Measurements from ENCODE around the gene CNPPD1. TPM values are rescaled to one million over a fixed set of nuclear protein-coding genes. Genes with fewer than 3 reads are reported as not detected.

CNPPD1 gene
- total RNA-seq, 1 donor from 2014 or later, result 35.2 TPM

DNA sequence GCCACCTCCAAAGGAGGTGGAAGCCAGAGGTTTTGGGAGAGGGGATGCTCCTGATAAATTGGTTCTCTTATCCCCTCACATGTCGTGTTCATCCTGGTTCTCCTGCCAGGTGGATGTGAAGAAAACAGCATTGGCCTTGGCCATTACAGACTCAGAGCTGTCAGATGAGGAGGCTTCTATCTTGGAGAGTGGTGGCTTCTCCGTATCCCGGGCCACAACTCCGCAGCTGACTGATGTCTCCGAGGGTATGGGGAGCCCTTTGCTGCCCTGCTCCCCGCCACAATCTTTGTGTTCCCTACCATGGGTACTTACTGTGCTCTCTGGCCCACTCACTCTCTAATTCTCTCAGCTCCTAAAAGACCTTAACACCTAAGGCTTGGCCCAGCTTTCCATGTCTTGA lies 4.8 kb upstream of the CNPPD1 start:
- DNase-seq (ENCODE audit: low read depth), result no peak

DNA sequence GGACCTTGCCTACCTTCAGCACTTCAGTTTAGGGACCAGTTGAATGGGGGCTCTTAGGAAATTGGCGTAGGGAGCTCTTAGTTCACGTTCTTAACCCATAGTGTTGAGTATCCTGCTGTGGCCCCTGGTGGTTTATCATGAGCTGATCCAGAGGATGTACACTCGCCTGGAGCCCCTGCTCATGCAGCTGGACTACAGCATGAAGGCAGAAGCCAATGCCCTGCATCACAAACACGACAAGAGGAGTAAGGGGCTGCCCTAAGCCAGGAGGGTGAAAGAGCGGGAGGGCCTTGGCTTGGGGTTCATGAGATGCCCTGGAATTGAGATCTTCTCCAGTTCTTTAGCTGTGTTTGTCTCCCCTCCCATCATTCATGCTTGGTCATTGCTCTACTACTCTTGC lies 4.2 kb upstream of the CNPPD1 start:
- DNase-seq (ENCODE audit: low read depth), result no peak

DNA sequence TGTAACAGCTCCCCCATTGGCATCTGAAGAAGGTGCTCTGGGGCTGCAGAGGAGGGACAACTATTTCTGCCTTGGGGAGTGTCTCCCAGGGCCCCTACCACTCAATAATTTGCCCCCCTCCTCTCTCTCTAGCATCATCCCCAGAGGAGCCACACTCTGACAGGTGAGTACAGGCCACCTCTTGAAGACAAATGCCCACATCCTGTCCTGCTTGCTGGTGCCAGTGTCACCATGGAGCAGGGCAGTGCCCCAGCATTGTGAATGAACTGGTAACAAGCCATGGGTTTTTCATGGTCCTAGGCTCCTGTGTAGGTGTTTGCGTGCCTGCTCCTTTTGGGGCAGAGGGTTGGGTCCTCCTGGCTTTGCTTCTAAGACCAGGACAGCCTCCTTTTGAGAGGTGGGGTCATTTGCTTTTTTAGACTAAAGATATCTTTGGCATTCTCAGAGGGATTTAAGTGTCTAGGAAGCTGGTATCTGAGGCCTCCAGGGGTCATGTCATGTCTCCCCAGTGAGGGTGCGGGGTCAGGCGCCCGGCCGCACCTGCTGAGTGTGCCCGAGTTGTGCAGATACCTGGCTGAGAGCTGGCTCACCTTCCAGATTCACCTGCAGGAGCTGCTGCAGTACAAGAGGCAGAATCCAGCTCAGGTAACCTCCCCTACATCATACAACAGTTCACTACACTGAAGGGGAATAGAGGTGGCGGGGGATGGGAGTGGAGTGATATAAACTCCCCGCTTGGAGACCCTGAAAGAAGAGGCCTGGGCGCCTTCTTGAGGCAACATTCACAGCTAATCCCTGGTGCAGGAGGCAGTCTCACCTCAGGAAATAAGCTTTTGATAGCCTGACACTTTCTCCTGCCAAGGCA lies 3.1 kb upstream of the CNPPD1 start:
- DNase-seq (ENCODE audit: low read depth), result no peak

DNA sequence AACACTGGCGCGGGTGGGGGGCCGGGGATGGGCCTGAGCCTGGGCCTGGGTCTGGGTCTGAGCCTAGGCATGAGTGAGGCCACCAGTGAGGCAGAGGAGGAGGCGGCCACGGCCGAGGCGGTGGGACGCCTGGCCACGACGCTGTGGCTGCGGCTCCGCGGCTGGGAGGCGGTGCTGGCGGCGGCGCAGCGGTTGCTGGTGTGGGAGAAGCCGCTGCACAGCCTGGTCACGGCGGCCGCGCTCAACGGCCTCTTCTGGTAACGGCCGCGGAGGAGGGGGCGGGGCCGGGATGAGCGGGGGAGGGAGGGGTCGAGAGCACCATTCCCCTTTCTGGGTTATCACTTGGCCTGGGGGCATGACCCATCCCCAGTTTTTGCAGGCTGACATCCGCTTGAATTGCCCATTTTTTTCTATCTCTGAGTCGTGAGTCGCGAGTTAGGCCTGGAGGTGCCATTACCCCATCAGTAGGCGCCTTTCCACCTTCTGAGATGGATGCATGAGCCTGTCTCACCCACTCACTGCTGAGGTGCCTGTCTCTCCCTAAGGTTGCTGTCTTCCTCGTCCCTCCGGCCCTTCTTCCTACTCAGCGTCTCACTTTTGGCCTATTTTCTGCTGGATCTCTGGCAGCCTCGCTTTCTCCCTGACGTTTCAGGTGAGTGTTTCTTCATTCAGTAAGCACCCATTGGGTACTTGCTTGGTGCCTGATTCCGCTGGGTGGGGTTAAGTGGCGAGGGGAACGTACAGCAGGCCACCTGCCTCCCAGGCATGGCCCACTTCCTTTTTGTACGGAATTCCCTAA lies 1.9 kb upstream of the CNPPD1 start:
- DNase-seq (ENCODE audit: low read depth), result peak; percentile 39

DNA sequence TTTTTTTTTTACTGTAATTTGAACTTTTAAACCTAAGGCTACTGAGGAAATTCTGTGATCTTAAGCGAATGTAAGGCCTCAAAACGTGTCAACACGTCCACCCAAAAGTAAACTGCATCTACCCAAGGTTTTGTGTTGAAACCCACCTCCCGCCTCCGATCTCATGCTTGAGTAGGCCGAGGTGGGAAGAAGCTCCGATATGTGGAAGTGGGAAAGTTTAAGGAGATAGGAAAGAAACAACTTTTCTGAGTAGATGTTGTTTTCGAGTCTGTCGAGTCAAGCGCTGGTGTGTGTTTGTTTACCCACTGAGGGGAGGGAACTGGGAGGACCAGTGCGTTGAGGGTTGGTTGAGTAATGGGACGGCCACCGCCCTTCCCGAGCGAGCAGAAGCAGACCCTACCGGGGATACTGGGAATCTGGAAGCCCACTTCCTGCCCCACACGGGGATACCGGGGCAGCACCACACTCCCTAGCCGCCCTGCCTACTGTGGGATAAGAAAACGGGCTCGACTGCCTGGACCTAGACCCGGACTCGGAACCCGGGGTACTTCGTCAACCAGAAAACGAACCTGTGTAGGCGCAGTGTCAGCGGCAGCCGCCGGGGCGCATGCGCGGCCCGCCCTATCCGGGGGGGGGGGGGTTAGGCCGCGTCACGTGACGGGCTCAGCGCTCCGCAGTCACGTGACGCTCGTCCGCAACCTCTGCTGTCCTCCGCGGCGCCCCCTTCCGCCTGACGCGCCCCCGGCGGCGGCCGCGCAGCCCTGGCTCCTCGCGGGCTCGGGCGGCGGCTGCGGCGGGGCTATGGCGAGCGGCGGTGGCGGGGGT lies 1.0 kb upstream of the CNPPD1 start, which contains the start of gene RETREG2:
Gene RETREG2, plus strand, starts transcription at position 724 of the 825 bp plus-strand sequence. Its CDS starts 78 bp downstream, at position 802.
- peak; percentile 89 for DNase-seq (ENCODE audit: low read depth)

DNA sequence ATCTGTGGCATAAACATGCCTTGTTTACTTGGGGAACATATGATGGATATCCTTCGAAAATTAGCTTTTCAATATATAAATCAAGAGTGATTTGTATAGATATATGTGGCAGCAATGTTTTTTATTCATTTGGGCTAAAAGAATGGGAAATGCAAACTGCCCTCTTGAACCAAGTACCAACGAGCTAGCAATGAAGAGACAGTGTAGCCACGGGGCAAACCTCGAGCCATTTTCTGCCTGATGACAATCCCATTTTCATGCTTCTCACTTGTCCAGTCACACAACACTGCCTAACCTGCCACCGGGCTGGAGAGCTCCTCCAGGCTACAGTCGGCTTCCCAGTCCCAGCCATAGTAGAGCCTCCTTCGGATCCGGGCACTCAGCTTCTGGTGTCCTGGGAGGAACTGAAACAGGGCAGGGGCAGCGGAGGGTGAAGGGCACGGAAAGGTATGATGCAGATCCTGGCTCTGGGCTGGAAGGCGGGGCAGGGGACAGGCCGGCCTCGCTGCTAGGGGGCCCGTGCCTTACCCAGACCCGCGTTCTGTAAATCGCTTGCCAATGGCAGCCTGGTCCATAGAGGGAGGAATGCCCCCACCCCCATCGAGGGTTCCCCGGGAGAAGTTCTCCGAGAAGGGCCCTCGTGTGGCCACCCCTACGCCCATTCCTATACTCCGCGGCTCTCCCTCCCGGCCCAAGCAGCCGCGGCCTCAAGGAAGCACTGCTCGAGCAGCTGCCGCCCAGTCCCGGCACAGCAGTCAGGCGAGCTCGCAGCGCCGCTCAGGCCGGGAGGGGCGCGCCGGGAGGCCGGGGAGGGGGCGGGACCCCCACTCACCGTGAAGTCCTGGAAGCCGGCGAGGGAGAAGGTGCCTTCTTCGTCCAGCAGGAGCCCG lies 552 bp downstream of the CNPPD1 start:
- DNase-seq (ENCODE audit: low read depth), result peak; percentile 69

DNA sequence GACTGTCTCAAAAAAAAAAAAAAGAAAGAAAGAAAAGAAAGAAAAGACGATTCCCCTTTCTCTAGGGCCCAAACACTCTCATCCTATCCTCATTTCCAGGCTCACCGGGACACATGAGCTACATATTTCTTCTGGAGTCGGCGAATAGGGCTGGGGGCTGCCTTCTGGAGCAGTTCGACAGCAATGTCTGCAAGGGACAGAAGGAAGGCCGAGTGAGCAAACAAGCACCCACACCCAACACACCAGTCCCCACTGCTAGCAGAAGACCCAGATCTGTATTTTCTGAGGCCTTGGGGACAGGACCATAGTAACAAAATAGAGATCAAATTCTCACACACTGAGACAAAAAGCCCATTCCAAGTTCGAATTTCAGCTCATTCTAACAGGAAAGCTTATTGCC lies 1.2 kb downstream of the CNPPD1 start:
- DNase-seq (ENCODE audit: low read depth), result no peak

DNA sequence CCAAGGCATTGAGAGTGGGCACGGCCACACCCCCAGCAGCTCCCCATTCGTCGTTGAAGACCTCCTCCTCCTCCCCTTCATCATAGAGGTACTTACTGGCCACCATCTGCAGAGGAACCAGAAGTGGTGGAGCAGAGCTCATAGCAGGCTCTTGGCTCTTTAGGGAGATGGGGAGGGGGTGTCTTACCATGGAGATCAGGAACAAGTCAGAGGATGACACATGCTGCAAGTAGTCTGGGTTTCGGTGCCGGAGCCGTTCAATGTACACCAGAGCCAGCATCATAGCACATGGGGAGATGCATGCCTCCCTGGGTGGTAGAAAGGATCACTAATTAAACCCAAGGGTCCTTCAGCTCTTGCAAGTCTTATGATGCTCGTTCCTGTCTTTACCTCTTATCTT lies 1.9 kb downstream of the CNPPD1 start:
- no peak for DNase-seq (ENCODE audit: low read depth)

DNA sequence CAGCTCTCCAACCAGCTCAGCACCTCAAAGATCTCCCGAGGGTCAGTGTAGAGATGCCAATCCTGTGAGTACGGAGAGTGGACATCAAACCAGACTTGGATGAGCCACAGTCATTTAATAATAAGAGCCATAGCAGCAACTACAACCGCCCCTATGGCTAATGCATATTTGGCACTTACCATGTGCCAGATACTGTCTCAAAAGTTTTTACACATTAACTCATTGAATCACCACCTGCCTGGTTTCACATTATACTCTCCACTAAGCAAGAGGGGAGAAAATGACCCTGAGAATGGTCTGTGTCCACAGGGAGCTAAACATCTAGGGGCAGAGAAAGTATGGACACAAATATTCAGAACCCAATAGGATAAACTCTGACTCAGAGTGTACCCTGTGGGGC lies 2.6 kb downstream of the CNPPD1 start:
- no peak for DNase-seq (ENCODE audit: low read depth)

DNA sequence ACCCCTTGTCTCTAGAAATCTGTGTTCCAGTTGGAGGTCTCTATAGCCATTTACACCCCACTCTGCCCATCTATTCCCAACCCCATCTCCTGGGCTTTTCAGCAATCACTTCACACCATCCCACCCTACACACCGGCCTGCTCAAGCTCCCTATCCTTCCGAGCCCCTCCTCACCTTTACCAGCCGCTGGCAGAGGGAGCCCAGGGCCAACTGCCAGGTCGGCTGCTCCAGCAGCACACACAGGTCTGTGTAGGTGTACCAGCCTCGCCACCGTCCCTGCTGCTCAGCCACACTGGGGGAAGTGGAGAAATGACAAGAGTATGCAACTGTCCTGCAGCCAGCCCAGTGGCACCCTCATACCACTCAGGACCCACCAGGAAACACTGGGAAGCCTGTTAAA lies 3.5 kb downstream of the CNPPD1 start:
- DNase-seq (ENCODE audit: low read depth), result no peak

DNA sequence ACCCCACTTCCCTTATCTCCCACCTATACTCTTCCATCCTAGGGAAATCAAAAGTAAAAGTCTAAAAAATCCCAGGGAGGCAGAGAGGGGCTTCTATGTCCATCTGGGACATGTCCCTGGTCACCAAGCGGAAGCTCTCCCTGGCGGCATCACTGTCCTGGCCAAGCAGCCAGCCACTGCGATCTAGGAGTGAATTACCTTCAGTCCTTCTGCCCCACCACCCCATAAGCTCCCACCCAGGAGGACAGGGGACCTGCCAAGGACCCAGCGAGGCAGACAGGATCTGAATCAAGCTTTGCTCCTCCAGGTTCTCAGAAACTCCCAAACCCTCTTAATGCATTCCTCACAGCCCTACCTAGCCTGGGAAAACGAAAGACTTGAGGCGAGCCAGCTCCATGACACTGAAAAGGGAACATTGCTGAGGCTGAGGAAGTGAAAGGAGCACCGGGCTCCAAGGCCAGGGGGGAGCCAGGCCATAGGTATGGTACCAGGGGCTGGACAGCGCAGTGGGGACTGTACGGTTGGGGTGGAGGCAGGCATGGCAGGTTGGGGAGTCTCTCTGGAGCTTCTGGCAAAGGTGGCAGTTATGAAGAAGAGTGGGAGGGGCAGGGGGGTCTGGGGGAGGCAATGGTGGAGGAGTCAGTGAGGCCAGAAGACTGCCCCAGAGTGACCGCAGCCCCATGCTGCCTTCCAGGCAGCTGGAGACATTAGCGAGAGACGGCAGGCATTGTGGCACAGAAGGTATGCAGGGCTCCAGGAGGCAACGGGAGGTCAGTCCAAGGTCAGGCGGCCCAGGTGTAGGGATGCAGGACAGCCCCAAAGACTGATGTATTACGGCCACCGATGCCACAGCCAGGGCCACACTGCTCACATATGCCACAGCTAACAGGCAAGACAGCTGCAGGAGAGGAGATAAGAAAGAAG lies 4.2 kb downstream of the CNPPD1 start:
- no peak for DNase-seq (ENCODE audit: low read depth)

DNA sequence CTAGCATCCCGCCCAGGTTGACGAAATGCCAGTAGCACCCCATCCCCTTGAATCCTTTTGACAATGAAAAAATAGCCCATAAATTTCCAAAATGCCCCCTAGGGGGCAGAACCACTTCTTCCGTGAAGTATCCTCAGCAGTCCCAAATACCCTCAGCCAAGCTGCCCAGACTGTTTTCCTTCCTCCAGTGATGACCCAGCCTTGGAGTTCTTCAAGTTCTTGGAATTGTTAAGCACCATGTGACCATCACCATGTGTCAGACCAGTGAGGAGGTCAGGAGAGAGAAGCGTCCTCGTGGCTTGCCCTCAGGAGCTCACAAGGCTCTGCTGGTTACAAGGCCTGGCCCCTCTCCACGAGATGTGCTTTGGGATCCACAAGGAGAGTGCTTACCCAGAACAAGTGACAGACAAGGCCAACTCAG lies 5.5 kb downstream of the CNPPD1 start:
- DNase-seq (ENCODE audit: low read depth), result peak; percentile 93

DNA sequence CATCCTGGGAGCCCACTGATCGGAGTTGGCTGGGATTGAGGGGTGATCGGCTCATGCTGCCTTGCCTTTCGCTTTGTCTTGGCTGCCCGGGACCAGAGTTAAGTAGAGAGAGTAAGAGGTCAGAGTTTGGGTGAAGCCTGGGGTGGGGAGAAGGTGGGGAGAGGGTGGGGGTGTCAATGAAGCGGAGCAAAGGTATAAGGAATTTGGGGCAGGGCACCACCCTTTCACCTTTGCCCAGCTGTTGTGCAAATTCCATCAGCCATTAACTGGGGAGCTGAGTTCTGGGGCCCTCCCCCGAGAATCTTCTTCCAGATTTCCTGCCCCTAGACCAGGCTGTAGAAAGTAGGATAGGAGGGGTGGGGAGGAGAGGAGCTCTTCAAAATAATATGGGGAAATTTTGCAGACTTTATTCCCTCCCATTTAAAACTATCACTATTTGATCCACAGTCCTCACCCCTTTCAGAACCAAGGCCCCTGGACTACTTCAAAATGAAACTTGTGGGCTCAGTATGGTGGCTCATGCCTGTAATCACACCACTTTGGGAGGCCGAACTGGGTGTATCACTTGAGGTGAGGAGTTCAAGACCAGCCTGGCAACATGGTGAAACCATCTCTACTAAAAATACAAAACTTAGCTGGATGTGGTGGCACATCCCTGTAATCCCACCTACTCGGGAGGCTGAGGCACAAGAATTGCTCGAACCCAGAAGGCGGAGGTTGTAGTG lies 6.6 kb downstream of the CNPPD1 start, which contains the start of gene SLC23A3:
Gene SLC23A3, minus strand, starts transcription at position 100 of the 725 bp plus-strand sequence. Its CDS starts 45 bp downstream, at position 55.
- DNase-seq (ENCODE audit: low read depth), result no peak

DNA sequence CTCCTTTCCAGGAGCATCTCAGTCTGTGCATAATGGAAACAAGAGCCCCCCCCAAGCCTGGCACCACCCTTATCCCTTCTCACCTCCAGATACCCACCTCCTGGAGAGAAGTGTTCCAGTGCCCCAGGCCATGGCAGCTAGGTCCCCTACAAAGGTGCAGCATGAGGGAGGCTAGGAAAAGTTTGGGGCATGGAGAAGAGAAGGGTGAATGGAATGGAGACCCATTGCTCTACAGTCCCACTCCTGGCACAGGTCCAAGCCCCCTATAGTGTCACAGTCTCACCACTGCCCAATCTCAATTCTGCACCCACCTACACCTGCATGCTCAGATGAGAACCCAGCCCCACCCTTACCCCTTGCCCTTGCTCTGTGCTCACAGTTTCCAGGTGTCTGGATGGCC lies 7.8 kb downstream of the CNPPD1 start:
- no peak for DNase-seq (ENCODE audit: low read depth)

DNA sequence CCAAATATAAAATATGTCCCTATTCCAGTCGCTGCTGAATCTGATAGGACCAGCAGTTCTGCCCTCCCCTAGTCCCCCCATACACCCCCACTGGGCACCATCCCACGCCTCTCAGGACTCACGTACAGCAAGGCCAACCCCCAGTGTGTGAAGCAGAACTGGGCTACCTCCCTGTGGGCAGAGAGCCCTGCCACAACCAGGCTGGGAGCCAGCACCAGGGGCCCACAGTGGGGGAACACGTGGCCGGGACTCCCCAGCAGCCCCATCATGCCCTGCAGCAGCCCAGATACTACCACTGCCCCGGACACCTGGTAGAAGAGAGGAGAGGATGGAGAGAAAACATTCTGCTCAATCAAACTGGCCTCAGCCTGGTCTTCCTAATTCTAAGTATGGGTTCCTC lies 8.2 kb downstream of the CNPPD1 start:
- DNase-seq (ENCODE audit: low read depth), result no peak

DNA sequence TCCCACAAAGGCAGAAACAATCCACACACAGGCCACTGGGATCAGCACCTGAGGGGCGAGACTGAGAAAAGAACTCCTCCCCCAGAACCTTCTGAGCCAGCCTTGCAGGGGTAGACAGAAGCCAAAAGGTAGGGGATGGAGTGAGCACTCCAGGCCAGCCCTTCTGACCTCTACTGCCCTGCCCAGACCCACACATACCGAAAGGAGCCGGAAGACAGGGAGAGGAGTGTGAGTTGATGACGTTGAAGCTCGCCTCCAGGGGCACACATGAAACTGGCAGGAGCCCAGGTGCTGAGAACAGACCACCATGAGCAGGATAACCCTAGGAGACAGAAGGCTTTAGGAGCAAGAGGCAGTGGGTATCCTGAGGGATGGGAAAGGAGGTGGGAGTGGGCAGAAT lies 8.7 kb downstream of the CNPPD1 start:
- DNase-seq (ENCODE audit: low read depth), result no peak

DNA sequence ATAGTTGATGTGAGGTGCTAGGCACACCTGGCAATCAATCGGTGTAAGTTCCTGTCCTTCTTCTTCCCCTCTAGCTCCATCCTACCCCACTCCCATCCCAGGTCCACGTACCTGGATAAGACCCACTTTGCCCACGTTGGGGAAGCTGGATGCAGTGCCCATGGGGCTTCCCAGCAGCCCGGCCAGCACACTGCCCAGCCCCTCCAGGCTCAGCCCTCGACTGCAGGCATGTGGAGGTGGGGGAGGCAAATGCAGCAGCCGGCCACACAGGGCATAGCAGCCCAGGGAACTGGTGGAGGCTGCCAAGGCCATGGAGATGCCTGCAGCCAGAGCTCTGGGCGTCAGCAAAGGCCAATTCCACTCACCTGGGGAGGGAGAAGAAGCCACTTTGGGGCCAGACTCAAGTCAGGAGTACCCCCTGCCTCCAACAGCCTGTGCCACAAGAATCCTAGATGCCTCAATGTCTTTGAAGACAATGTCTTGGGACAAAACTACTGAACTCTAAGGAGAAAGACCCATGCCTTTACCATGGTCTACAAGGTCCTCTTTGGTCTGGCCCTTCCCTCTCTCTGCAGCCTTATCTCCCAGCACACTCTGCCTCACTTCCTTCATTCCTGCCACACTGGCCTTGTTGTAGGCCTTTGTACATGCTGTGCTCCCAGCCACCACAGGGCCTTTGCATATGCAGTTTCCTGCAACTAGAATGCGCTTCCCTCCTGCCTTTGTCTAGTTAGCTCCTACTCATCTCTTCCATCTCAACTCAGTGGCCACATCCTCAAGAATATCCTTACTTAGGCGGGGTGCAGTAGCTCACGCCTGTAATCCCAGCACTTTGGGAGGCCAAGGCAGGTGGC lies 11.4 kb downstream of the CNPPD1 start:
- DNase-seq (ENCODE audit: low read depth), result no peak

DNA sequence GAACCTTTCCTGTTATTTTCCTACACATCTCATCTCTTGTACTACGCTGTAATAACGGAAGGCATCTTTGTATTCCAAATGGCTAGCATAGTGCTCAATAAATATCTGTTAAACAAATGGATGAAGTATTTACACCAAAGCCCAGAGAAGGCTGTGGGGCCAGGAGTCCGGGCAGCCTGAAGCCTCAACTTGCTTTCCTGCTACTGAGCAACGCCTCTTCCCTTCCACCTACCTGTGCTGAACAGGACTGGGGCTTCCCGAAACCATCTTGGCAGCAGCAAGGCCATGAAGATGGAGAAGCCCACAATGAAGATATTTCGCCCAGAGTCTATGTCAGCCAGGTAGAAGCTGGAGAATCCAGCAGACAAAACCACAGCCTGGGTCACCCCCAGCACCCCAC lies 13.6 kb downstream of the CNPPD1 start:
- no peak for DNase-seq (ENCODE audit: low read depth)
